ENCODE results near the gene PLOD3.

DNA sequence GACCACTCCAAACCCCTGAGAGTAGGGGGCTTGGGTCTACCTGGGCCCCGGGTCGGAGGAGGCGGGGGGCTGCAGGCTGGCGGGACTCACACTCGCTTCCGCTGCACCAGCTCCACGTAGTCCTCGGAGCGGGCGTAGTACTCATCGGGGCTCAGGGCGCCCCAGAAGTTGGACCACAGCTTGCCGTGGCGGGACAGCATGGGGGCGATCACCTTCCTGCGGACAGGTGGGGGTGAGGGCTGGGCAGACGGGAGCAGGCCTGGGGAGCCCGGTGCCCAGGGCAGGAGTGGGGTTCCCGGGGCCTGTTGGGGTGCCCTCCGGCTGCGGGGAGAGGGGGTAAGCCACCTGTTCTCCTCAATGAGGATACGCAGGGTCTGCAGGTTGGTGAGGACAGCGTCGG is 5.9 kb downstream of the PLOD3 start:
- no peak for TF ChIP-seq NR2C2 (CRISPR knock-in tag; IDR thresholded peaks at IDR 0.05)
- no peak for TF ChIP-seq NR2C2 (tag; IDR thresholded peaks at IDR 0.05)
- TF ChIP-seq PHF8 (IDR thresholded peaks at IDR 0.05; ENCODE audit: borderline replicate concordance, low read length), result no peak
- no peak for TF ChIP-seq FOXM1 (IDR thresholded peaks at IDR 0.05; ENCODE audit: low read depth)
- no peak for TF ChIP-seq FOXM1 (CRISPR knock-in tag; IDR thresholded peaks at IDR 0.05; ENCODE audit: low read depth)
- TF ChIP-seq EP300 (IDR thresholded peaks at IDR 0.05; ENCODE audit: low read length), result no peak
- TF ChIP-seq XRCC4 (IDR thresholded peaks at IDR 0.05; ENCODE audit: extremely low read depth, insufficient read depth, insufficient read length), result no peak
- TF ChIP-seq ZNF143 (CRISPR knock-in tag; IDR thresholded peaks at IDR 0.05), result no peak
- TF ChIP-seq, protein P1, sequence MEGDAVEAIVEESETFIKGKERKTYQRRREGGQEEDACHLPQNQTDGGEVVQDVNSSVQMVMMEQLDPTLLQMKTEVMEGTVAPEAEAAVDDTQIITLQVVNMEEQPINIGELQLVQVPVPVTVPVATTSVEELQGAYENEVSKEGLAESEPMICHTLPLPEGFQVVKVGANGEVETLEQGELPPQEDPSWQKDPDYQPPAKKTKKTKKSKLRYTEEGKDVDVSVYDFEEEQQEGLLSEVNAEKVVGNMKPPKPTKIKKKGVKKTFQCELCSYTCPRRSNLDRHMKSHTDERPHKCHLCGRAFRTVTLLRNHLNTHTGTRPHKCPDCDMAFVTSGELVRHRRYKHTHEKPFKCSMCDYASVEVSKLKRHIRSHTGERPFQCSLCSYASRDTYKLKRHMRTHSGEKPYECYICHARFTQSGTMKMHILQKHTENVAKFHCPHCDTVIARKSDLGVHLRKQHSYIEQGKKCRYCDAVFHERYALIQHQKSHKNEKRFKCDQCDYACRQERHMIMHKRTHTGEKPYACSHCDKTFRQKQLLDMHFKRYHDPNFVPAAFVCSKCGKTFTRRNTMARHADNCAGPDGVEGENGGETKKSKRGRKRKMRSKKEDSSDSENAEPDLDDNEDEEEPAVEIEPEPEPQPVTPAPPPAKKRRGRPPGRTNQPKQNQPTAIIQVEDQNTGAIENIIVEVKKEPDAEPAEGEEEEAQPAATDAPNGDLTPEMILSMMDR (IDR thresholded peaks at IDR 0.05 in 2 of 3, conservative IDR thresholded peaks at IDR 0.05 in 1 of 3; ENCODE audit: insufficient read depth in 2 of 3, low read depth in 1 of 3, low read length in 3 of 3), result no peak
- no peak for TF ChIP-seq ZNF778 (CRISPR knock-in tag; IDR thresholded peaks at IDR 0.05)
- no peak for TF ChIP-seq HINFP (tag; conservative IDR thresholded peaks at IDR 0.05; ENCODE audit: low read depth)
- TF ChIP-seq LEF1 (IDR thresholded peaks at IDR 0.05), result no peak
- TF ChIP-seq ZNF780A (CRISPR knock-in tag; IDR thresholded peaks at IDR 0.05), result no peak

Measured in K562 (cell line).